Measurements from ENCODE around the gene PSMF1.
"Not testable (repeated sequence)": the region's sequence is repeated elsewhere in the genome, so short reads cannot be mapped to it uniquely, and the experiment has no call there.

PSMF1 gene

DNA sequence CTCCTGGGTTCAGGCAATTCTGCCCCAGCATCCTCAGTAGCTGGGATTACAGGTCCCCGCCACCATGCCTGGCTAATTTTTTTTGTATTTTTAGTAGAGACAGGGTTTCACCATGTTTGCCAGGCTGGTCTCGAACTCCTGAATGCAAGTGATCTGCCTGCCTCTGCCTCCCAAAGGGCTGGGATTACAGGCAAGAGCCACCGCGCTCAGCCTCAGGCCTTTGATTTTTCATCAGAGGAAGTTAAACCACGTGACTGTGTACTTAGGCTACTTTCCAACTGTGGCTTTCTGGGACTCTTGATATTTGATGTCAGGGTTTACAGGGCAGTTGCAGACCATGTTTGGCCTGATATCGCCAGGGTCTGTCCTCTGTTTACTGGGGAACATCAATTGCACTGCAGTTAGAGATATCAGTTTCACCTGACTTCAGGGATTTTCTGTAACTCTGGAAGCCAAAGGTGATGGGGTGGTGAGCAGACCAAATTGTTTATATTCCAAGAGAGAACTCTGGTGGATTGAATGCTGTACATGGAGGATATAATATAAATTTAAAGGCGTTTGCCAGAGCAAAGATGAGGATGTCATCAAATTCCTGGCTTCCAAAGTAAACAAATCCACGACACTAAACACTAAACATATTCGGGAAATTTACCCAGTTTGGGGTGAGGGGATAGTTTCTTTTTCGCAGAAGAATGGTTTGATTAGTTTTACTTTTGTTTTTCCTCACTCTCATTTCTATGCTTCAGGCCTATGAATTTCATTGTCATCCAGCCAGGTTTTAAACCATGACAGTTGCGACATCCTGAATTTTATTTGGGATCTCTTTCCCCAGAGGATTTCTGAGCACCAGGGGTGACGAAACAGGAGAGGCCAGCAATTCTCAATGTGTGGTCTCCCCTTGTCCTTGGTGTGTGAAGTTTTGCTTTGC lies 4.2 kb downstream of the PSMF1 start:
- no peak for DNase-seq (ENCODE audit: low read depth)

DNA sequence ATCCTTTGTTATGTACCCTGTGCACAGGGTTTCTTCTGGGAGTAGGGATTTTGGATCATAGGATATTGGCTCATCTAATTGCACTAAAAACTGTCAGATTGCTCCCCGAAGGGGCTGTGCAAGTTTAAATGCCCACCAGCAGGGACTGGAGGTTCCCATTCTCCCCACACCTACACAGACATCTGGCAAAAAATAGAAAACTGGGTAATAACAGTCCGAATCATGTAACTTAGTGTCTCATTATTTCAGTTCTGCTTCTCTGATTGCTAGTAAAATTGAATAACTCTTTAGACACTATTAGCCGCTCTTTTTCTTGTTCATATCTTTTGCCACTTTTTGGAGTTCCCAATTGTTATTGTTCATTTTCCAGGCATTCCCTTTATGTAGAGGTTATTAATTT lies 5.3 kb downstream of the PSMF1 start:
- DNase-seq (ENCODE audit: low read depth): no peak

DNA sequence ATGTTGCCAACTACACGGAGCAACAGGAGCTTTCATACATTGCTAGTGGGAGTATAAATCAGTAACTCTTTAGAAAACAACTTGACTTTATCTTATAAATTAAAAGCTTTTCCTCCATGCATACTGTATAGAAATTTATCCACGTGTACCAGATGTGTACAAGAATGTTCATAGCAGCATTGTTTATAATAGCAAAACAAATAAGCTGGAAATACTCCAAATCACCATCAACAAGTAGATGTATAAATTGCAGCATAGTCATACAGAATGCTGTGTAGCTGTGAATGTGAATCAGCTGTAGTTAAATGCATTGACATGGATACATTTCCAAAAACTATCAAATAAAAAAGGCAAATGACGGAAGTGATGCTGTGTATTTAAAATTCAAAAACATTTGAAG lies 6.0 kb downstream of the PSMF1 start:
- DNase-seq (ENCODE audit: low read depth): no peak

DNA sequence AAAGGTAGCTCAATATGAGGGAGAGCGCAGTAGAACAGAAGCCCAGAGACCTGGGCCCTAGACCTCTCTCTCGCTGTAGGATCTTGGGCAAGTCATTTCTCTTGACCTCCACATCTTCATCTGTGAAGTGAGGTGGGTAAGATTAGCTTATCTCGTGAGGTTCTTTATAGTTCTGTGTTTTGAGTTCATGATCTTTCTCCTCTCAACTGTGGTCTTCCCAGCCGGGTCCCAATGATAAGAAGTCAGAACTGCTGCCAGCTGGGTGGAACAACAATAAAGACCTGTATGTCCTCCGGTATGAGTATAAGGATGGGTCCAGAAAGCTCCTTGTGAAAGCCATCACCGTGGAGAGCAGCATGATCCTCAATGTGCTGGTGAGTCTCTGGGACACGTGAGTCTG lies 6.9 kb downstream of the PSMF1 start:
- DNase-seq (ENCODE audit: low read depth): no peak

DNA sequence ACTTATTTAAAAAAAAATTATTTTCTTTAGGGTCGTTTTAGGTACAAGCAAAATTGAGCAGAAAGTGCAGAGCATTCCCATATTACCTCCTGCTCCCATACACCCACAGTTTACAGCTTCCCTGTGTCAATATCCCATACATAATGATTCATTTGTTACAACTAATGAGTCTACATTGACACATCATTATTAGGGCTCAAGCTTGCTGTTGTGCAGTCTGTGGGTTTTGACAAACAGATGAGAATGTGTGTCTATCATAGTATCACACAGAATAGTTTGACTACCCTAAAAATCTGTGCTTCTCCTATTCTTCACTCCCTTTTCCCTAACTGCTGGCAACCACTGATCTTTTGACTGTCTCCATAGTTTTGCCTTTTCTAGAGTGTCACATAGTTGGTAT lies 9.4 kb downstream of the PSMF1 start:
- no peak for DNase-seq (ENCODE audit: low read depth)

DNA sequence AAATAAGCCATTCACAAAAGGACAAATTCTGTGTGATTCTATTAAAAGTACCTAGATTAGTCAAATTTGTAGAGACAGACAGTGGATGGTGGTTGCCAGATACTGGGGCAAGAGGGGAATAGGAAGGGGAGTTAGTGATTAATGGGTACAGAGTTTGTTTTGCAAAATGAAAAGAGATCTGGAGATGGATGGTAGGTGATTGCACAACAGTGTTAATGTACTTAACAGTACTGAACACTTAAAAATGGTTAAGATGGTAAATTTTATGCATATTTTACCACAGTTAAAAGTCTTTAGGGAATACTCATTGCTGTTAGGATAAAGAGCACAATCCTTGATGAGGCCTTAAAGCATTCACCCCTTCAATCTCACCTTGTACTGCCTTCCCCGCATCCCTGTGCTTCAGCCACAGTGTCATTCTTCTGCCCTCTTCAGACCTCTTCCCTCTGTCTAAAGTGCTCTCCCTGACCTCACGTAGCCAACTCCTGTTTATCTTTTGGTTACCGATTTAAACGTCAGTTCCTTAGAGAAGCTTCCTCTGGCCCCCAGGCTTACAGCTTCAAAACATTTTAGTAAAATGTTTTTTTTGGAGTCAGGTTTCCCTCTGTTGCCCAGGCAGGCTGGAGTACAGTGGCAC lies 11.8 kb downstream of the PSMF1 start:
- no peak for DNase-seq (ENCODE audit: low read depth)

DNA sequence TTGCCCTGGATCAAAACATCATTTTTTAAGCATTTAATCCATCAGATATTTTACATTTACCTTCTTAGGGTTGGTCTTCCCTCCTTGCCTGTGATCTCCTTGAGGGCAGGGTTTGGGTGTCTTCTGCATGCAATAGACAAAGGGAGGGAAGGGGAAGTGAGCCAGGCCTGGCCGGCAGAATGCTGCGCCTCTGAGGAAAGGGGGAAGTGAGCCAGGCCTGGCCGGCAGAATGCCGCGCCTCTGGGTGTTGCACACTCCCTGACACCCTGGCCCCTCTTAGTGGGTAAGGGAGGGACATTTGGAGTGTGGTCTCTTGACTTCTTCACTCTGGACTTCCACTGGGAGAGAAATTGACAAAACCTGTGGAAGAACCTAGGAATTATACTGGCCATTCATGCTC lies 12.4 kb downstream of the PSMF1 start:
- DNase-seq (ENCODE audit: low read depth): no peak

DNA sequence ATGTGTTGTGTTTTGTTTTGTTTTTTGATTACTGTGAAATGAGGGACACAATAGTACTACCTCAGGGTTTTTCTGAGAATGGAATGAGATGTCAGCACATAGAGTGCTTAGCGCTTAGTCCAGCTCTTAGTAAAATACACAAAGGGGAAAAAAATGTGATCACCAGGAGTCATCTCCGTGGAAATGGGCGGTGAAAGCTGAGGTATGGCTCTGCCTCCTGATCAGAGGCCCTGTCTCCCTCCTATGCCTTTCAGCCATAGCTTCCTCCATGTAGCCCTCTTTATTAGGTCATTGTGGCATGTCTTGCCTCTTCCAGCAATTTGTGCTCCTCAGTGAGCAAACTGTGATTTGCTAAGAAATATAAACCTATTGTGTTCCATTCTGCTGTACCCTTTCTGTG lies 13.0 kb downstream of the PSMF1 start:
- DNase-seq (ENCODE audit: low read depth): no peak

DNA sequence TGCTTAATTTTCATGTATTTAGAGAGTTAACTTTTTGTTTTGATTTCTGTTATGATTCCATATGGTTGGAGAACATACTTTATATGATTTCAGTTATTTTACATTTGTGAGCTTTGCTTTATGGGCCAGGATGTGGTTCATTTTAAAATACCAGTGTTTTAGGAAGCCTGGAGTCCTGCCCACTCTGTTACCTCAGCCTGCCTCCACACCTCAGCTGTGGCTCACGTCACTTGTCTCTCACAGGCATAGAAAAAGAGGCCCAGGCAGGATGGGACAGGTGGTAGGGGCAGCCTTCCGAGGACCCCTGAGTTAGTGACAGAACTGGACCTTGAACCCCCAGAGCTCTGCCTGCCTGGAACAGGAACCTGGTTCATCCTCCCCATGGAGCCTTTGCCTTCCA lies 16.0 kb downstream of the PSMF1 start:
- DNase-seq (ENCODE audit: low read depth): no peak

DNA sequence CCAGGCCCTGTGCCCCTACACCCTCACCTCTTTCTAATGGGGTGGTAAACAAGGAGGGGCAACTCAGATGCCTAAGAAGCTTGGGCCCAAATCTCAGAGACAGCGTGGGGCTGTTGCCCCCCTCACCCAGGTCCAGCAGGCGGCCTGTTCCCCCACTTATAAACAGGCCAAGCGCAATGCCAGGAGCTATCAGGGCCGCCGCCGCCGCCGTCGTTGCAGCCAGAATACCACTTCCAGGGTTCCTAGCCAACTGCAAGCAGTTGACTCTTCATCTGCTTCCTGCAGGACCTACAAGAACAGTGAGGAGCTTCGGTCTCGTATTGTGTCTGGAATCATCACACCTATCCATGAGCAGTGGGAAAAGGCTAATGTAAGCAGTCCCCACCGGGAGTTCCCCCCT lies 16.4 kb downstream of the PSMF1 start:
- no peak for DNase-seq (ENCODE audit: low read depth)

DNA sequence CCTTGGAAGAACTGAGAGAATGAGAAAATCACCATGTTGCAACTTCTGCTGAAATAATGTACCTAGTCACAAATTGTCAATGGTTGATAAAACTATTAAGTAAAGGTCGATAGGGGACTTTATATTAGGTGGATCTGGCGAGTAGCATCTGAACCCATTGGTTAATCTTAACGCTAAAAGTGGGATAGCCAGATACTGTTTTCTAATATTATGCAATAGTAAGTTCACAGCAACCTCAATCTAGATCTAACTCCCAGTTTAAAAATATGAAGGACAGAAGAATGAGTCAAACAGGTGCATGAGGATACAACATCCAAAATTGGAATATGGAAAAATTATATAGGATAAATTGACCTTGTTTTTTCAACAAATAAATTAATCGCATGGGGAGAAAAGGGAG lies 18.8 kb downstream of the PSMF1 start:
- no peak for DNase-seq (ENCODE audit: low read depth)

DNA sequence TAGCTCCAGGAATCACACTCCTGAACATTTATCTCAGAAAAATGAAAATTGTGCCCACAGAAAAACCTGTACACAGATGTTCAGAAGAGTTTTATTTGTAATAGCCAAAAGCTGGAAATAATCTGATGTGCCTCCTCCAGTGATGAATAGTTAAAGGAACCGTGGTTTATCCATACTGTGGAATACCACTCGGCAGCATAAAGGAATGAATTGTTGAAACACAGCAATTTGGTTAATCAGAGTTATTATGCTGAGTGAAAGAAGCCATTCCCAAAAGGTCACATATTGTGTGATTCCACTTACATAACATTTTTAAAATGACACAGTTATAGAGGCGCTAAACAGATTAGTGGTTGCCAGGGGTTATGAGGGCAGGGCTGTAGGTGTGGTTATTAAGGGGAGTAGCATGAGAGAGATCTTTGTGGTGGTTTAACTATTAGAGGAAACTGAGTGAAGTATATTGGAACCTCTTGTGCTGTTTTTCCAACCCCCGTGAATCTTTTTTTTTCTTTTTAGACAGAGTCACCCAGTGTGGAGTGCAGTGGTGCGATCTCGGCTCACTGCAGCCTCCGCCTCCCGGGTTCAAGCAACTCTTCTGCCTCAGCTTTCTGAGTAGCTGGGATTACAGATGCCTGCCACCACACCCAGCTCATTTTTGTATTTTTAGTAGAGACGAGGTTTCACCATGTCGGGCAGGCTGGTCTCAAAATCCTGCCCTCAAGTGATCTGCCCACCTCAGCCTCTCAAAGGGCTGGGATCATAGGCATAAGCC lies 26.2 kb downstream of the PSMF1 start:
- DNase-seq (ENCODE audit: low read depth): no peak

DNA sequence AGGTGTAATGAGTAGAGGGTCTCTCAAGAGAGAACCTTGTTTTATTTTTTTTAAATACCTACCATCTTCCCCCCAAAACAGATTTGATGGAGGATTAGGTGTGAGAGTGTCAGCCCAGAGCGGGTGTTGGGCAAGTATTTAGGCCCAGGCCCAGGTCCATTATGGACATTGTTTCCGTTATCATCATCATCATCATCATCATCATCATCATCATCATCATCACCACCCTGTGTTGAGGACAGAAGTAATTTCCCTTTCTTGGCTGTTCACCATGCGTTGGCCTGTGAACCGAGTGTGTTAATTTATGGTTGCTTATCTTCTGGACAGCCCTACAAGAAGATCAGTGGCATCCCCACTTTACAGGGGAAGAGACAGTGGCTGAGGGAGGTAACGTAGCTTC lies 28.6 kb downstream of the PSMF1 start:
- no peak for DNase-seq (ENCODE audit: low read depth)

DNA sequence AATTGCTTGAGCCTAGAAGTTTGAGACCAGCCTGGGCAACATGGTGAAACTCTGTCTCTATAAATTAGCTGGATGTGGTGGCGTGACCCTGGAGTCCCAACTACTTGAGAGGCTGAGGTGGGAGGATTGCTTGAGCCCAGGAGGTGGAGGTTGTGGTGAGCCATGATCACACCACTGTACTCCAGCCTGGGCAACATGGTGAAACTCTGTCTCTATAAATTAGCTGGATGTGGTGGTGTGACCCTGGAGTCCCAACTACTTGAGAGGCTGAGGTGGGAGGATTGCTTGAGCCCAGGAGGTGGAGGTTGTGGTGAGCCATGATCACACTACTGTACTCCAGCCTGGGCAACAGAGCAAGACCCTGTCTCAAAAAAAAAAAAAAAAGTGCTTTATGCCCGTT lies 31.4 kb downstream of the PSMF1 start:
- DNase-seq (ENCODE audit: low read depth): not testable (repeated sequence)

DNA sequence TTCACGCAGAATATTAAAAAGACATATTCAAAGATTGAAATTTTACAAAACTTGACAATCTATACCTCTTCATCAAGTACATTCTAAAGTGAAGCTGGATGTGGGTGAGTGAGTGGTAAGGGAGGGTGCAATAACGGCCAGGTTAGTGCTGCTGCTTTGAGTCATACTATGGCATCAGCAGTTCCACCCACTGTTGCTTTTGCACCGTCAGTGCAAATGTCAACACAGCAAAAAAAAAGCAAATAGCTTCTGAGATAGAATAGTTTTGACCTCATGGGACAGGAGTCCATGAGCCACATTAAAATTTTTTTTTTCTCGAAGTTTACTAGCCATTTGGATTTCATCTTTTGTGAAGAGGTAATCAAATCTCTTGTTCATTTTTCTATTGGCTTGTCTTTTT lies 31.8 kb downstream of the PSMF1 start:
- DNase-seq (ENCODE audit: low read depth): no peak

DNA sequence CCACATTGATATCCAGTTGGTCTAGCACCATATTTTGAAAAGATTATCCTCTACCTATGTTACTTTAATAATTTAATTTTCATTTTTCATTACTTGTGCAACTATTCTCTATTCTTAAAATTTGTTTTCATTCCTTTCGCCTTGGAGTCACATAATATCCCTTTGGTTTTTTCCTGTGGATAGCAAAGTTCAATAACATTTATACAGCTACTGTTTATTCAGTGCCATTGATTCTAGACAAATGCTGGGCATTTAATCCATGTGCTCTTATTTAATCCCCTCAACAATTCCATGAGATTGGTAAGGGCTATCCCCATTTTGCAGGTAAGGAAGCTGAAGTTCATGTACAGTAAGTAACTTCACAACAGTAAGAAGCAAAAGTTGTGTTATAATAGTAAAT lies 32.6 kb downstream of the PSMF1 start:
- no peak for DNase-seq (ENCODE audit: low read depth)

DNA sequence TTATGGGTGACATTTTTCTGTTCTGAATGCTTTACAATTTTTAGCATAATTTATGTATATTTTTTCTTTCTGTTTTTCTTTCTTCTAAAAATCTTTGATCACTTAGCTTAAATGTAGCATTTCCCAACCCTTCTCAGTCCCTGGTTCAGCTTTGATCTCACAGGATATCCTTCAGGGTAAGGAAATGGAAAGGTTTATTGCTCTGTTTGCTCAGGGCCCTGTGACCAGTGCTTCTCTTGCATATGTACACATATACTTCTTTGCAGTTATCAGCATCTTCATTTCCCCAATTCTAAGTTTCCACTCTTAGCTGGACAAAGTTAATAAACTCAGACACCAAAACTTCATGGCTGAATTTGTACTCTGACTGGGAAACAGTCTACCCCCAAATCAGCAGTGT lies 35.8 kb downstream of the PSMF1 start:
- DNase-seq (ENCODE audit: low read depth): no peak

DNA sequence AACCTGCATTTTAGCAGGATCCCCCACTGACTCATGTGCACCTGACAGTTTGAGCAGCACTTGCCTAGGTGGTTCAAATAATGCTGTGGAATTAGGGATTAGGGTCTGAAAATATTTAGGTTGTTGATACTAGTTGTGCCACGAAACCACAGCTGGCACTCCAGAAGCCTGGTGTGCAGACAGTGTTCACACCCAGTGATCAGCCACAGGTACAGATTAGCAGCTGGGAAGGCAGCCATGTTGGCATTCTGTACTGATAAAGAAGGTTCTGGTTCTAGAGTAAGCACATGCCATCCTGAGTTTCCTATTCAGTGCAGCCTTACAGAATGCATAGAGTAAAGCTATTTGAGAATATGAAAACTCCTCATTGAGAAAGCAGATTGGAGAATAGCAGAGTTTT lies 36.3 kb downstream of the PSMF1 start:
- no peak for DNase-seq (ENCODE audit: low read depth)

DNA sequence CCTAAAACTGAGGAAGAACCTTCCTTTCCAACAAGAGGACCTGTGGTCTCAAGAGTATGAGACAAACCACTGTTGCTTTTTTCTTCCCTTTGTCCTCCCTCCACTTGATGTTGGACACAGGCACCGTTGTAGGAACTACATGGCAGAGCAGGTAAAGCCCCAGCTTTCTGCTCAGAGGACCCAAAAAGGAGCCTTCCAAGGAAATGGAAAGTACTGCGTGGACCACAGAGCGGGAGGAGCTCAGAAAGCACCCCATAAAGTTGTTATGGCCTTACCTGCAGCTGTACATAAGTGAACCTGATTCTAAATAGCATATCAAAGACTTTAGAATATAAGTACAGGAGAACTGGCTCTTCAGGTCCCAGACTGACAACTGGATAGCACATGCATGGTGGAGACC lies 36.9 kb downstream of the PSMF1 start:
- no peak for DNase-seq (ENCODE audit: low read depth)

DNA sequence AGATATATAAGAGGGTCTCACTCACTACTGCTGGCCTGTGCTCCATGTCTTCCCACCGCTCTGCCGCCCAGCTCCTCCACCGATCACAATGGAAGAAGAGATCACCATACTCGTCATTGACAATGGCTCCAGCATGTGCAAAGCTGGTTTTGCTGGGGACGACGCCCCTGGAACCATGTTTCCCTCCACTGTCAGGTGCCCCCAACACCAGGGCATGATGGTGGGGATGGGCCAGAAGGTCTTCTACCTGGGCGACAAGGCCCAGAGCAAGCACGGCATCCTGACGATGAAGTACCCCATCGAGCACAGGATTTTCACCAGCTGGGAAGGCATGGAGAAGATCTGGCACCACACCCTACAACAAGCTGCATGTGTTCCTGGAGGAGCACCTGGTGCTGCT lies 42.1 kb downstream of the PSMF1 start:
- DNase-seq (ENCODE audit: low read depth): no peak

DNA sequence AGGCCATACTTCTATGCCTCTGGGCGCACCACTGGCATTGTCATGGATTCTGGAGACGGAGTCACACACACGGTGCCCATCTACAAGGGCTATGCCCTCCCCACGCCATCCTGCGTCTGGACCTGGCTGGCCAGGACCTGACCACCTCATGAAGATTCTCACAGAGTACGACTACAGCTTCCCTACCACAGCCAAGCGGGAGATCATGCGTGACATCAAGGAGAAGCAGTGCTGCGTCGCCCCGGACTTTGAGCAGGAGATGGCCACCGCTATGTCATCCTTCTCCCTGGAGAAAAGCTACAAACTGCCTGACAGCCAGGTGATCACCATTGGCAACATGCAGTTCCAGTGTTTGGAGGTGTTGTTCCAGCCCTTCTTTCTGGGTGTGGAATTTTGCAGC lies 42.6 kb downstream of the PSMF1 start:
- no peak for DNase-seq (ENCODE audit: low read depth)

DNA sequence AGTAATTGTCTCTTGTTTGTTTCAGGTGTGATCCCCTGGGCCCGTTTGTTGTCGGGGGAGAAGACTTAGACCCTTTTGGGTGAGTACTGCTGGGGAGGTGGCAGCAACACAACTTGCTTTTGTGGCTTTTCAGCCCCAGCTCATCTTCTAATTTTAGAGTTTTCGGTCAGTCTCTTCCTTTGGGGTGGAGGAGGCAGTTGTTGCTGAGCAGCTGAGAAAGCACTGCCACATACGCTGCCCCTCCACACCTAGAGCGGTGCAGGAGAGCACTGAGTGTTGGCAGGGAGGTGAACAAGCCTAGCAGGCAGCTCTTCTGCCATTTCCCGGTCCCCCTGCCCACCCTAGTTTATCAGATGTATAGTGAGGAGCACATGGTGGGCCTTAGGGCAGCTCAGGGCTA lies 44.7 kb downstream of the PSMF1 start:
- no peak for DNase-seq (ENCODE audit: low read depth)

DNA sequence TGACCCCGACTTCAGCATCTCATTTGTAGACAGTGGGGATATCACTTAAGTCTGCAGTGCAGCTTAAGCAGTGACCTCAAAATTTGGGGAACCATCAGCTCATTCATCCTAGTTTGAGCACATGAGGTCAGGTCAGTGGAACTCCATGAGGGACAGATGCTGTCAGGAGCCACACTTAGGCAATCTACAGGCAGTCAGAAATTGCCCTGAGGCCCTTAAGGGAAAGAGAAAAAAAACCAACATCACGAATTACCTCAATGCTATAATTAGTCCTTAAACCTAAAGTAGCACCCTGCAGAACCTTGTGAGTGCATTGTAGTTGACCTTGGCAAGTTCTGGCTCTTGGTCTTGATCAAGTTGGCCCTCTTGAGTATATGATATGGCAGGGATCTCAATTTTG lies 45.3 kb downstream of the PSMF1 start:
- DNase-seq (ENCODE audit: low read depth): no peak

Measured in HS-5 (cell line).